Measurements from ENCODE around the gene GALNT9.

The GALNT9 gene

GRCh38 chr12:132314516-132315233 is 14.7 kb downstream of the GALNT9 start:
- no peak for TF ChIP-seq CTCF (IDR thresholded peaks at IDR 0.05; ENCODE audit: low read depth, low read length)
- H3K4me3 ChIP-seq (ENCODE audit: low read depth, low read length), result no peak overlapping the region

- TF ChIP-seq CTCF (IDR thresholded peaks at IDR 0.05; ENCODE audit: low read depth, low read length), result no peak
- no peak overlapping the region for H3K4me3 ChIP-seq (ENCODE audit: low read depth, low read length)
These were observed 15.4 kb downstream of the GALNT9 start for GRCh38 chr12:132314035-132314434.

- TF ChIP-seq CTCF (IDR thresholded peaks at IDR 0.05; ENCODE audit: low read depth, low read length), result no peak
- no peak overlapping the region for H3K4me3 ChIP-seq (ENCODE audit: low read depth, low read length)
These were observed 16.2 kb downstream of the GALNT9 start for GRCh38 chr12:132313182-132313581.

GRCh38 chr12:132312516-132312915 is 16.9 kb downstream of the GALNT9 start:
- H3K4me3 ChIP-seq (ENCODE audit: low read depth, low read length), result no peak overlapping the region
- TF ChIP-seq CTCF (IDR thresholded peaks at IDR 0.05; ENCODE audit: low read depth, low read length), result no peak

GRCh38 chr12:132311201-132311915 is 18.0 kb downstream of the GALNT9 start:
- no peak for TF ChIP-seq CTCF (IDR thresholded peaks at IDR 0.05; ENCODE audit: low read depth, low read length)
- H3K4me3 ChIP-seq (ENCODE audit: low read depth, low read length), result no peak overlapping the region

GRCh38 chr12:132310181-132311040 is 19.0 kb downstream of the GALNT9 start:
- no peak overlapping the region for H3K4me3 ChIP-seq (ENCODE audit: low read depth, low read length)
- no peak for TF ChIP-seq CTCF (IDR thresholded peaks at IDR 0.05; ENCODE audit: low read depth, low read length)
